Activated CD4-positive, alpha-beta T cell treated with anti-CD3 and anti-CD28 coated beads, Interleukin-2, amount 50 U/mL, for 4 hours (primary cell): ENCODE measurements around the gene TSPEAR.
A peak's percentile ranks its signal among the peaks of the same experiment; 100 is the strongest.
"Not testable (repeated sequence)": the region's sequence is repeated elsewhere in the genome, so short reads cannot be mapped to it uniquely, and the experiment has no call there.

Source experiments
- DNase-seq, 2 experiments: peaks; one replicate each; pipeline ENCODE4 v3.0.0-alpha.2; 2020

Gene TSPEAR

GRCh38 chr21:44681861-44682579, 29.4 kb downstream of the TSPEAR start, which contains the start of gene KRTAP12-1:
Gene KRTAP12-1, minus strand, starts transcription at chr21:44682163. Its CDS starts 40 bp downstream, at chr21:44682123.
- DNase-seq, result no peak

- DNase-seq, result no peak
These were observed 30.2 kb downstream of the TSPEAR start for GRCh38 chr21:44681152-44681551.

- DNase-seq, result no peak
These were observed 33.5 kb downstream of the TSPEAR start for GRCh38 chr21:44677881-44678280.

GRCh38 chr21:44671911-44672310, 39.5 kb downstream of the TSPEAR start:
- no peak for DNase-seq

GRCh38 chr21:44670642-44671432, 40.5 kb downstream of the TSPEAR start:
- no peak for DNase-seq

- DNase-seq, result no peak
These were observed 43.8 kb downstream of the TSPEAR start for GRCh38 chr21:44667612-44668011.

GRCh38 chr21:44666401-44667320, 44.7 kb downstream of the TSPEAR start, which contains the start of gene KRTAP12-2:
Gene KRTAP12-2, minus strand, starts transcription at chr21:44666927. Its CDS starts 41 bp downstream, at chr21:44666886.
- no peak for DNase-seq

GRCh38 chr21:44664691-44665090, 46.7 kb downstream of the TSPEAR start:
- DNase-seq, result no peak

GRCh38 chr21:44661567-44661966, 49.8 kb downstream of the TSPEAR start:
- DNase-seq, result not testable (repeated sequence)

GRCh38 chr21:44658913-44659595, 52.3 kb downstream of the TSPEAR start:
- no peak for DNase-seq

- DNase-seq, result no peak
These were observed 52.8 kb downstream of the TSPEAR start for GRCh38 chr21:44658541-44658910.

- peak in 1 of 2 experiments; percentile 21 for DNase-seq
These were observed 53.5 kb downstream of the TSPEAR start, which contains the start of gene KRTAP12-3 for GRCh38 chr21:44657635-44658540. Gene KRTAP12-3, plus strand, starts transcription at chr21:44657932. Its CDS starts 48 bp downstream, at chr21:44657980.

- no peak for DNase-seq
These were observed 54.5 kb downstream of the TSPEAR start for GRCh38 chr21:44656868-44657267.

GRCh38 chr21:44654576-44655175, 56.7 kb downstream of the TSPEAR start, which contains the start of gene KRTAP12-4:
Gene KRTAP12-4, minus strand, starts transcription at chr21:44654659. Its CDS starts 45 bp downstream, at chr21:44654614.
- DNase-seq, result no peak

- peak; percentile 21 to 30 for DNase-seq
These were observed 57.5 kb downstream of the TSPEAR start for GRCh38 chr21:44653656-44654575.

GRCh38 chr21:44653123-44653522, 58.2 kb downstream of the TSPEAR start:
- no peak for DNase-seq

- DNase-seq, result no peak
These were observed 60.2 kb downstream of the TSPEAR start for GRCh38 chr21:44650973-44651675.

- DNase-seq, result no peak
These were observed 61.0 kb downstream of the TSPEAR start for GRCh38 chr21:44650265-44650972.
